Measurements from ENCODE around the gene PROSER2.

PROSER2 gene

DNA sequence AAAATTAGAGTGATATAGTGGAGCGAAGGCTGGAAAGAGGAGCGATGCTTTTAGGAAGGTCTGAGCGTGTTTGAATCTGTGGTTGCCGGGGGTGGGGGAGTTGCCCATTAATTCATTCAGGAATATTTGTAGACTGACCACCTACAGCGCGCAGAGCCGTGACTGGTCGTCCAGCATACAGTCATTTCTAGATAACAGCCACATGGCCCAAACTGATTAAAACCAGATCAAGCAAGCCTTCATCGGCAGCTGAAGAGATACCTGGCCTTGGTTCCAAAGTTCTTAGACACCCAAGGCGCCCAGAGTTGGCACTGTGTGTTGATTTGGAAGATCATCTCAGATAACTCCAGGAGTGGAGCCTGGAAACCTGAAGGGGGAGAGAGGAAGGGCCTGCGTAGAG is 1.7 kb downstream of the PROSER2 start:
- no peaks in the 10 kb centered on the region for H3K36me3 ChIP-seq (ENCODE audit: control insufficient read depth, low read length)
- no peak overlapping the region for H3K4me3 ChIP-seq (ENCODE audit: low read length)
- no peaks in the 10 kb centered on the region for H3K9me3 ChIP-seq (ENCODE audit: control insufficient read depth, insufficient read depth, low read length)
- H3K27me3 ChIP-seq (ENCODE audit: control insufficient read depth, low read length): peaks cover 36% of the 10 kb centered on the region
- no peak overlapping the region for H3K4me2 ChIP-seq (ENCODE audit: low read length)
- no peaks in the 10 kb centered on the region for H3K79me2 ChIP-seq (ENCODE audit: control insufficient read depth, low read length)
- no peaks in the 10 kb centered on the region for H3K4me1 ChIP-seq (ENCODE audit: control insufficient read depth, low read length)
- no peak overlapping the region for H3K27ac ChIP-seq (ENCODE audit: low read depth, low read length)
- no peaks in the 10 kb centered on the region for H3K9me2 ChIP-seq (replicated peaks; ENCODE audit: control insufficient read depth, low read length)
- no peaks in the 10 kb centered on the region for H4K20me1 ChIP-seq (ENCODE audit: control insufficient read depth, insufficient read depth, low read depth, low read length)
- H3F3A ChIP-seq (ENCODE audit: control insufficient read depth, insufficient read depth): 0 out of 2 replicates have a peak, but pooled peaks cover 5% of the 10 kb centered on the region
- no peak for TF ChIP-seq EZH2phosphoT487 (IDR thresholded peaks at IDR 0.05; ENCODE audit: borderline replicate concordance, low read length)
- TF ChIP-seq, protein P1, sequence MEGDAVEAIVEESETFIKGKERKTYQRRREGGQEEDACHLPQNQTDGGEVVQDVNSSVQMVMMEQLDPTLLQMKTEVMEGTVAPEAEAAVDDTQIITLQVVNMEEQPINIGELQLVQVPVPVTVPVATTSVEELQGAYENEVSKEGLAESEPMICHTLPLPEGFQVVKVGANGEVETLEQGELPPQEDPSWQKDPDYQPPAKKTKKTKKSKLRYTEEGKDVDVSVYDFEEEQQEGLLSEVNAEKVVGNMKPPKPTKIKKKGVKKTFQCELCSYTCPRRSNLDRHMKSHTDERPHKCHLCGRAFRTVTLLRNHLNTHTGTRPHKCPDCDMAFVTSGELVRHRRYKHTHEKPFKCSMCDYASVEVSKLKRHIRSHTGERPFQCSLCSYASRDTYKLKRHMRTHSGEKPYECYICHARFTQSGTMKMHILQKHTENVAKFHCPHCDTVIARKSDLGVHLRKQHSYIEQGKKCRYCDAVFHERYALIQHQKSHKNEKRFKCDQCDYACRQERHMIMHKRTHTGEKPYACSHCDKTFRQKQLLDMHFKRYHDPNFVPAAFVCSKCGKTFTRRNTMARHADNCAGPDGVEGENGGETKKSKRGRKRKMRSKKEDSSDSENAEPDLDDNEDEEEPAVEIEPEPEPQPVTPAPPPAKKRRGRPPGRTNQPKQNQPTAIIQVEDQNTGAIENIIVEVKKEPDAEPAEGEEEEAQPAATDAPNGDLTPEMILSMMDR (IDR thresholded peaks at IDR 0.05; ENCODE audit: low read depth, low read length, poor library complexity, severe bottlenecking): no peak

DNA sequence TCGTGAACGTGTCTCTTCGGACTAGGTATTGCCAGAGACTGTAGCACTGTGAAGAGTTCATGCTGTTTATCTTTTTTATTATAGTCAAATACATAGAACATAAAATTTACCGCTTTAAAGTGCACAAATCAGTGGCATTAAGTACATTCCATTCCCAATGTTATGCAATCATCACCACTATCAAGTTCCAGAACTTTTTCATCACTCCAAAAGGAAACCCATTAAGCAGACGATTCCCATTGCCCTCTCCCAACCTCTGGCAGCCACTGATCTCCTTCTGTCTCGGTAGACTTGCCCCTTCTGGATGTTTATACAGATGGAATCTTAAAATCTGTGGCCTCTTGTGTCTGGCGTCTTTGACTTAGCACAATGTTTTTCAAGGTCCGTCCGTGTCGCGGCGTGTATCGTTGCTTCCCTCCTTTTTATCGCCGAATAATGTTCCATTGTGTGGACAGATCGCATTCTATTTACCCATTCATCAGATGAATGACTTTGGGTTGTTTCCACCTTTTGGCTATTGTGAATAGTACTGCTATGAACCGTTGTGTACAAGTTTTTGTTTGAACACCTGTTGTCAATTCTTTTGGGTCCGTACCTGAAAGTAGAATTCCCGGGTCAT is 2.7 kb downstream of the PROSER2 start:
- Histone ChIP-seq H3K79me2 (ENCODE audit: control insufficient read depth, low read length) (no peaks in the 10 kb centered on the region), H3K4me3 (ENCODE audit: low read length) (no peak overlapping the region), H3K27ac (ENCODE audit: low read depth, low read length) (no peak overlapping the region), H3K9me2 (replicated peaks; ENCODE audit: control insufficient read depth, low read length) (no peaks in the 10 kb centered on the region), H3K4me2 (ENCODE audit: low read length) (no peak overlapping the region), H3F3A (ENCODE audit: control insufficient read depth, insufficient read depth) (0 out of 2 replicates have a peak, but pooled peaks cover 5% of the 10 kb centered on the region), H3K36me3 (ENCODE audit: control insufficient read depth, low read length) (no peaks in the 10 kb centered on the region), H3K4me1 (ENCODE audit: control insufficient read depth, low read length) (0 out of 2 replicates have a peak, but pooled peaks cover under 1% of the 10 kb centered on the region), H4K20me1 (ENCODE audit: control insufficient read depth, insufficient read depth, low read depth, low read length) (no peaks in the 10 kb centered on the region), H3K9me3 (ENCODE audit: control insufficient read depth, insufficient read depth, low read length) (no peaks in the 10 kb centered on the region), H3K27me3 (ENCODE audit: control insufficient read depth, low read length) (peaks cover 36% of the 10 kb centered on the region)
- TF ChIP-seq, protein P1 (IDR thresholded peaks at IDR 0.05; ENCODE audit: low read depth, low read length, poor library complexity, severe bottlenecking): no peak

DNA sequence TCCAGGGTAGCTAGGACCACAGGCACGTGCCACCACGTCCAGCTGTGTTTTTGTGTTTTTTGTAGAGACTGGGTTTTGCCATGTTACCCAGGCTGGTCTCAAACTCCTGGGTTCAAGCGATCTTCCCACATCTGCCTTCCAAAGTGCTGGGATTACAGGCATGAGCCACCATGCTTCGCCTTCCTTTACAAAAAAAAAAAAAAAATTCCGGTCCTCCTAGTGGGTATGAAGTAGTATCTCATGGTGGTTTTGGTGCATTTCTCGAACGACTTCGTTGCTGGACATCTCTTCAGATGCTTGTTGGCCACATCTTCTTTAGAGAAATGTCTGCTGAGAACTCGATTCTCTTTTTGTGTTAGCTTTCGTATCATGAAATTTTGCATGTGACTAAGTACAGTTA is 3.9 kb downstream of the PROSER2 start:
- TF ChIP-seq EZH2phosphoT487 (IDR thresholded peaks at IDR 0.05; ENCODE audit: borderline replicate concordance, low read length): no peak
- Histone ChIP-seq H3K4me1 (ENCODE audit: control insufficient read depth, low read length) (0 out of 2 replicates have a peak, but pooled peaks cover 3% of the 10 kb centered on the region), H3K9me2 (replicated peaks; ENCODE audit: control insufficient read depth, low read length) (no peaks in the 10 kb centered on the region), H3K9me3 (ENCODE audit: control insufficient read depth, insufficient read depth, low read length) (no peaks in the 10 kb centered on the region), H3K36me3 (ENCODE audit: control insufficient read depth, low read length) (no peaks in the 10 kb centered on the region), H3K27me3 (ENCODE audit: control insufficient read depth, low read length) (peaks cover 35% of the 10 kb centered on the region), H3F3A (ENCODE audit: control insufficient read depth, insufficient read depth) (0 out of 2 replicates have a peak, but pooled peaks cover 2% of the 10 kb centered on the region), H3K79me2 (ENCODE audit: control insufficient read depth, low read length) (no peaks in the 10 kb centered on the region), H3K27ac (ENCODE audit: low read depth, low read length) (no peak overlapping the region), H3K4me2 (ENCODE audit: low read length) (no peak overlapping the region), H4K20me1 (ENCODE audit: control insufficient read depth, insufficient read depth, low read depth, low read length) (no peaks in the 10 kb centered on the region), H3K4me3 (ENCODE audit: low read length) (no peak overlapping the region)

DNA sequence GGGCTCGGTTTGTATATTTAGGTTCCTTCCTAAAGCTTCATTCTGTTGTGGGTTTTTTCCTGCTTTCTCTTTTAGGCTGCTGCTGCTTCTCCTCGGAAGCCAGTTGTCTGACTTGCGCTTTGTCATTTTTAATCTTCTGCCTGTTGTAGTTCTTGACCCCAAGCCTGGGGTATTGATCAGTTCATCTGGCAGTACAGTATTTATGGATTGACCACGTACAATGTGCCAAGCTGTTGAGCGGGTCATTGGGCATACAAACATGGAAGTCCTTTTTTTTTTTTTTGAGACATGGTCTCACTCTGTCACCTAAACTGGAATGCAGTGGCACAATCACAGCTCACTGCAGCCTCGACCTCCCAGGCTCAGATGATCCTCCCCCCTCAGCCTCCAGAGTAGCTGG is 4.3 kb downstream of the PROSER2 start:
- no peaks in the 10 kb centered on the region for H3K9me3 ChIP-seq (ENCODE audit: control insufficient read depth, insufficient read depth, low read length)
- H3K4me3 ChIP-seq (ENCODE audit: low read length): no peak overlapping the region
- H3K4me2 ChIP-seq (ENCODE audit: low read length): no peak overlapping the region

More for the DNA sequence above, 4.3 kb downstream of the PROSER2 start:
- H3K36me3 ChIP-seq (ENCODE audit: control insufficient read depth, low read length): no peaks in the 10 kb centered on the region
- 0 out of 2 replicates have a peak, but pooled peaks cover 3% of the 10 kb centered on the region for H3K4me1 ChIP-seq (ENCODE audit: control insufficient read depth, low read length)
- H3K27ac ChIP-seq (ENCODE audit: low read depth, low read length): no peak overlapping the region
- 0 out of 2 replicates have a peak, but pooled peaks cover 2% of the 10 kb centered on the region for H3F3A ChIP-seq (ENCODE audit: control insufficient read depth, insufficient read depth)
- H3K9me2 ChIP-seq (replicated peaks; ENCODE audit: control insufficient read depth, low read length): no peaks in the 10 kb centered on the region
- H4K20me1 ChIP-seq (ENCODE audit: control insufficient read depth, insufficient read depth, low read depth, low read length): no peaks in the 10 kb centered on the region
- H3K27me3 ChIP-seq (ENCODE audit: control insufficient read depth, low read length): peaks cover 34% of the 10 kb centered on the region
- no peaks in the 10 kb centered on the region for H3K79me2 ChIP-seq (ENCODE audit: control insufficient read depth, low read length)
- TF ChIP-seq, protein P1 (IDR thresholded peaks at IDR 0.05; ENCODE audit: low read depth, low read length, poor library complexity, severe bottlenecking): no peak
- TF ChIP-seq EZH2phosphoT487 (IDR thresholded peaks at IDR 0.05; ENCODE audit: borderline replicate concordance, low read length): no peak
